Muscle of arm (tissue), 12 donors: ENCODE measurements around the gene RAMP1. TPM values are rescaled to one million over a fixed set of nuclear protein-coding genes. Genes with fewer than 3 reads are reported as not detected.

Source experiments
- DNase-seq: peaks from one replicate; pipeline ENCODE4 v3.0.0-alpha.2; 2013
- polyA plus RNA-seq, 12 donors: library from polyadenylated mRNA; unstranded; fragments of 120-200 nt; gene quantifications; one replicate each; pipeline ENCODE4 v1.2.1, GENCODE V29; 2013; ENCODE audit not compliant: insufficient read length in 12 of 12

Gene RAMP1
- polyA plus RNA-seq, 12 donors: 24.1 to 53.3 (median 33.2) TPM; not detected in 1

DNA sequence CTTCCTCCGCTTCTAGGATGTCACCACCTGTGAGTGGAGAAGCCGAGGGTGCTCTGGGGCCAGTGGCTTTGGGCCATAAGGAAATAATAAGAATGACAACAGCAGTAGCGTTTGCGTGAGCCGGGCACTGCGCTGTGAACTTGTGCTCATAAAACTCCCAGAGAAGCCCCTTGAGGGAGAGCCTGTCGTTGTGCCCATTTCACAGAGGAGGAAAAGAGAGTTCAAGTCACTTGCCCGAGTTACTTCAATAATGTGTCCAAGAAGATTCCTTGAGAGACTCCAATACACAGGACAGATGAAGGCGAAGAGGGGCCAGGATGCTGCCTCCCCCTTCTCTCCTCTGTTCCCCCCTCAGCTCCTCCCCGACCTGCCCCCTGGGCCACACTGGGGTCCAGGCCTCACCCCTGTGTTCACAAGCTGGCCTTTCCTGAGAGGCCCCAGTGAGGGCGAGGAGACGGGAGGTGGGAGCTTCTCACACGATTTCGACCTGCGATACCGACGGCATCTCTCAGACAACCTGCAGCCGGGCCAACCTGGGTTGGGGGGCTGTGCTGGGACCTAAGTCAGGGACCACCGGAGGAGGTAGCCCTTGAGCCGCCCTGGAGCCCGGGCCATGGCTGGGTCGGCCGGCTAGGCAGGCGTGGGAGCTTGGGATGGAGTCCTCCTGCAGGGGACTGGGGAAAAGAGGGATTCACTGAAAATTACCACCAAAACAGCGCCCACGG, 53.9 kb downstream of the RAMP1 start:
- no peak for DNase-seq

DNA sequence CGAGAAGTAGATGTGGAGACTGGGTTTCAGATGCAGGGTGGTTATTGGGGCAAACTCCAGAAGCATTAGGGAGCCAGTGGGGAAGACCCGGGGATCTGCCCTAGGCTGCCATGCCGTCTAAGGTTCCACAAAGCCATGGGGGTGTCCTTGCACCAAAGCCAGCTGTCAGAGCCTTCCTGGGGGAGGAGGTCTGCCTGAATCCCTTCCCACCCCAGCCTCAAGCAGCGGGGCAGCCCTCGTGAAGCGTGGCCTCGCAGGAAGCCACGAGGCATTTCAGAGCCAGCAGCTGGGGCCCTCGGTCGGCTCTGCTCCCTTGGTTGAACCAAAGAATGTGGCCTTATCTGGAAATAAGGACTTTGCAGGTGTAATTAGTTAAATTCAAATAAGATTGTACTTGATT, 56.2 kb downstream of the RAMP1 start:
- DNase-seq: no peak

DNA sequence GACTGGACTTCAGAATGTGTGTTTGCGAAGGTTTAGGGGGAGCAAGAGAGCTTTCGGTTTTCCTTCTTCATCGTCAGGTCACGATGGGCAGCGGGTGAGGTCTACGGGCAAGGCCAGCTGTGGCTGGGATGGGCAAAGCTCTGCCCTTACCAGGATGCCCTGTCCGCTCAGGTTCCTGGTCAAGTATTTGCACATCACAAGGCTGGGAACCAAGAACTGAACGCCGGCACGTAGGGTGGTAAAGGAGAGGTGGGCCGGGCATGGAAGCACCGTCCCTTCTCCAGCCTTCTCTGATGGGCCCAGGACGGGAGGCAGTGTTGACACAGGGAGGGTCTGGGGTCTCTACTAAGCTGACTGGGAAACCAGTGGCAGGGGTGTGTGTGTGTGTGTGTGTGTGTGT, 56.9 kb downstream of the RAMP1 start:
- no peak for DNase-seq

DNA sequence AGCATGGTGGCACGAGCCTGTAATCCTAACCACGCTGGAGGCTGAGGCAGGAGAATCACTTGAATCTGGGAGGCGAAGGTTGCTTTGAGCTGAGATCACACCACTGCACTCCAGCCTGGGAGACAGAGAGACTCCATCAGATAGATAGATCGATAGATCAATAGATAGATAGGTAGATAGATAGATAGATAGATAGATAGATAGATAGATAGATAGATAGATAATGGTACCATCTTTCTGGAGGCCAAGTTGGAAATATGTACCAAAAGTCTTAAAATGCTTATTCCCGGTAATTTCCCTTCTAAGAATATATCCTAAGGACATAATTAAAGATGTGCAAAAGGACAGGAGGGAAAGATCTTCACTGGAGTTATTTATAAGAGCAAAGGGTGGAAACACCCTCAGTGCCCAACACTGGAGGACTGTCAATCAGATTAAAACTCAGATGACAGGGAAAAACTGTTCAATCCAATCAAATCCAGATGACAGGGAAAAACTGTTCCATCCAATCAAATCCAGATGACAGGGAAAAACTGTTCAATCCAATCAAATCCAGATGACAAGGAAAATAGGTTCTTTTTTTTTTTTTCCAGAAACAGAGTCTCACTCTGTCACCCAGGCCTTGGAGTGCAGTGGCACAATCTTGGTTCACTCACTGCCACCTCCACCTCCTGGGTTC, 58.4 kb downstream of the RAMP1 start:
- no peak for DNase-seq

DNA sequence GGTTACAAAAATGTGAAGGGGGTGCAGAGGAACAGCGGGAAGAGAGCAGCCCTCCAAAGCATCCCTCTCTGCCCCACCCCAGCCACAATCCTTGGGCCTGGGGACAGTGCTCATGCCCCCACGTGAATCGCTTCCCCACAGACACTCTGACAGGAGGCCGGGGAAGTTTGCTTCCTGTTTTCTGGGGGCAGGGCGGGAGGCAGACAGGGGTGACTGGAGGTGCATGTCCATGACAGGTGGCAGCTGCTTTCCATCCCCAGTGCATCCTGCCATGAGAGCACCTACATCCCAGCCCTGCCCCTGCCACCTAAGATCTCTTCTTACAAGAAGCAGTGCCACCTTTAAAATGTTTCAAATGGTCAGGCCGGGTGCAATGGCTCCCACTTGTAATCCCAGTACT, 60.2 kb downstream of the RAMP1 start:
- DNase-seq: no peak

DNA sequence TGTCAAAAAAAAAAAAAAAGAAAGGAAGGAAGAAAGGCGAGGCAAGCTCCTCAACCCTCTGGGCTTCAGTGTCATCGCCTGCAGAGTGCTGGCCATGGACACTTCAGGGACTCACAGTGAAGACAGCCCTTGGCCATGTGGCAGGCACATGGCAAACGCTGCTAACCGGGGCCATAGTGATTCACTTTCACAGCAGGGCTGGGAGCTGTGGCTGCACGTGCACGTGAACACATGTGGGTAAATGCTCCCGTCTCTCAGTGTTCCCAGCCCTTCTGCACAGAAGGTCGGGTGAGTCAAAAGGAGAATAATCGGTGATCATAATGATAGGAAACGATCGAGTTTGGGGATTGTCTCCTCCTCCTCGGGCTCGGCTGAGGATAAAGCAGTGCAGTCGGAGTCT, 61.2 kb downstream of the RAMP1 start:
- DNase-seq: no peak

DNA sequence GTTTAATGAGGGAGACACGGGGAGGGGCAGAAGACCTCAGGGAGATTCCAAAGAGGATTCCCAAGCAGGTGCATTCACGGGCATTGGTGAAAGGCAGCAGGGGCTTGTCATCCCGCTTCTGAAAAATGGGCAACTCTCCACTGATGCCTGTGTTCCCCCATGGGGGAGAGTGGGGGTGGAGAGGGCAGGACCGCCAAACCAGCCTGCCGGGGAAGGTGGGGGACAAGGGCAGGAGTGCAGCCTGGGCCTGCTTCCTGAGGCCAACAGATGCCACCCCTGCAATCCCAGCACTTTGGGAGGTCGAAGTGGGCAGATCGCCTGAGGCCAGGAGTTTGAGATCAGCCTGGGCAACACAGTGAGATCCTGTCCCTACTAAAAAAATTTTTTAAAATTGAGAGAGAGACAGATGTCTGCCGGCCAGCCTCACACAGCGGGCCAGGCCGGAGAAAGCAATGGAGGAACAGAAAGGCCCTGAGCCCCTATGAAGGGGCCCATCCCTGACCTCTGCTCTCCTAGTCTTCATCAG, 62.6 kb downstream of the RAMP1 start:
- no peak for DNase-seq

DNA sequence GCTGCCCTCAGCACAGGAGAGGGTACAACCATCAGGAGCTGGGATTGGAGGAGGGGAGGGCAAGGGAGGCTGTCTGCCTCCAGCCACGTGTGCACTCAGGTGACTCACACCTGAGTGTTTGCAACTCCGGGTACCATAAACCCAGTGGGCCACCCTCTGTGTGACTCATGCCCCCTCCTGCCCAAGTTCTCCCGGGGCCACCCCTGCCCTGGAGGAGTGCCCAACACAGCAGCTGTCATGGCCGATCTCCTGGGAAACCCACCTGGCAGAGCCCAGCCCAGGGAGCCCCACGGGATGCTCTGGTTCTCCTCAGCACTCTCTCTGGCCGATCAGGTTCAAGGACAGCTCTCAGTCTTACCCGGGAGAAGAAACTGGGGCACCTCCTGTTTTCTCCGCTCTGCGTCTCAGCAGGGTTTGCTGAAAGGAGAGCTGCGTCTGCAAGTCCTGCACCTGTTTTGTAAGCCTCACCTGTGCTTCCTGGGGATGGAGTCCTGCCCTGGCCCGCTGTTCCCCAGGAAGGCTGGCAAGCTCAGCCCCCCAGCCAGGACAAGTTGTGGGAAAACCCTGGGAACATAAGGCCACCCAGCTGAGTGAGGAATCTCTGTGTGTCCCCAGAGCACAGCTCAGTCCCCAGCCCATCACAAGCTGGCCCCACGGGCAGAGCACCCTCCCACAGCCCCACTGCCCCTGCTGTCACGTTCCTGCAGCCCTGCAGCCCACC, 63.4 kb downstream of the RAMP1 start:
- DNase-seq: no peak

DNA sequence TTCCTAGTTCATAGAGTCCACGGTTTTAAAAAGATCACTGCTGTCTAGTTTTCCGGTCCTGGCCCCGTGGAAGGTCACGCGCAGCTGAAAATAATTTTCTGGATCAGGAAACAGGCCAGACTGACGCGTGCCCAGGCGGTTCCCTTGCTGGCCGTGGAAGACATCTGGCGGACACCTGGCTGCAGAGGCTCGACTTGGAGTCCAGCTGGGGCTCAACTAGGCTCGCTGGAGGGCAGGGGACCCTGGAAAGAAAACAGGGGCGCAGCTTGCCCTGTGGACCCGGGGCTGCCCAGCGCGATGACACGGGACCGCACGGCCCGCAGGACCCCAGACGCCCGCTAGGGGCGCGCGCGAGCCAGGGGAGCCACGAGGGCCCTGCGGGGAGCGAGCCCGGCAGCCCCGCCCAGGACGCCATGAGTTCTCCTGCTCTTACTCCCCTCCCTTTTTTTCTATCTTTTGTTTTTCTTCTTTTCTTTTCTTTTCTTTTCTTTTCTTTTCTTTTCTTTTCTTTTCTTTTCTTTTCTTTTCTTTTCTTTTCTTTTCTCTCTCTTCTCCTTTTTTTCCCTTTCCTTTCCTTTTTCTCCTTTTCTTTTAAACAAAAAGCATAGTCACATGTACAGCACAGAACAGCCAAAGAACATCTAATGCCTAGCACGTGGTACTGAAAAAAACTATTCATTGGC, 64.2 kb downstream of the RAMP1 start:
- peak; percentile 57 for DNase-seq

DNA sequence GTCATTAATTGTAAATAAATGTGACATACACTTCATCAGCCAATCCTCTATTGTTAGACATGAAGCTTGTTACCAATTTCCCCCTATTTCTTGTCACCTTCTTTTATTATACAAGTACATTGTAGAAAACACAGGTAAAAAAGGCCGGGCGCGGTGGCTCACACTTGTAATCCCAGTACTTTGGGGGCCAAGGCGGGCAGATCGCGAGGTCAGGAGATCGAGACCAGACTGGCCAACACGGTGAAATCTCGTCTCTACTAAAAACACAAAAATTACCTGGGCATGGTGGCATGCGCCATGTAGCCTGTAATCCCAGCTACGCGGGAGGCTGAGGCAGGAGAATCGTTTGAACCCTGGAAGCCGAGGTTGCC, 64.7 kb downstream of the RAMP1 start:
- DNase-seq: no peak

DNA sequence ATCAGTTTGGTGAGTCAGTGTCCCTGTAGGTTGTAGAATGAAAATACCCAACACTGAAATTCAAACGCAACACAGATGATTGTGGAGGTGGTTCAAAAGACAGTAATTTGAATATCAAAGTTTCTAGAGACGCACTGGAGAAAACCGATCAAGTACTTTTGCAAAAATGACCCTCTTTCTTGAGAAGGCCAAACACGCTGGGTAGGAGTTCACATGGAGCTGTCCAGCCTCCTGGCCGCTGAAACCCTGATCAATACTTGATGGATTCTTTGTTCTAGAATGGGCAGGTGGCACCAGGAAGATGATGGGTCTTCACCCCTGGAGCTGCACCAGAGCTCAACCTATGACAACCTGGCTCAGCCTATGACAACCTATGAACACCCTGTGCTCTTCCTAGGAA, 67.7 kb downstream of the RAMP1 start:
- DNase-seq: no peak

DNA sequence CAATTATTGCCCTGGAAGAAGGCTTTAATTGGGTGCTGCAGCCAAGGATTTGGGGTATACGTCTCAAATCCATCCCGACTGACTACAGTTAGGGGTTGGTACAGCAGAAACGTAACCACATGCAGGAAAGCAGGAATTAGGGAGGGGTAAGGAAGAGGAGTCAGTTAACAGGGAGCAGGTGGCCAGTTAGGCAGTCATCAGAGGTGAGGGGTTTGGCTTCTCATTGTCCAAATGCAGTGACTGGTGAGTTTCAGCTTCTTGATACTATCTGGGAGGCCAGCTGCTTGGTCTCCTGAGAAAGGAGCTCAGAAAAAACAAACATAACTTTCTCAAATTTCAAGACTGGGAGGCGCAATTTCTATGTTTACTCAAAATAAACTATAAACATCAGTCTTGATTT, 68.6 kb downstream of the RAMP1 start:
- no peak for DNase-seq

DNA sequence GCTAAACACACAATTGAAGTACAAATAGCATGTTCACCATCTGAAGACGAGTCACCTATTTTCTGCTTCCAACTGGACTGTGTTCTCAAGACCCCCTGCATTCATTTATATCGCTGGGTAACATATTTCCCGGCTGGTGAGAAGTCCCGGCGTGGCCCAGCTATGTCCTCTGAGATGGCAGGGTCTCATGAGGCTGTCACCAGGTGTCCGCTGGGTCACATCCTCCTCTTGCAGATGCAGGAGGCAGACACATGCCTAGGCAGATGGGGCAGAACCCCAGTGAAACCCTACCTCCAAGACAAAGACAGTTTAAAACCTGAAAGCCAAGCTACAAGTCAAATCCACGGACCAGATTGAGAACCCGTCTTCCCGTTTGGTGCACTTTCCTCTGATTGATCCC, 70.6 kb downstream of the RAMP1 start:
- DNase-seq: no peak

DNA sequence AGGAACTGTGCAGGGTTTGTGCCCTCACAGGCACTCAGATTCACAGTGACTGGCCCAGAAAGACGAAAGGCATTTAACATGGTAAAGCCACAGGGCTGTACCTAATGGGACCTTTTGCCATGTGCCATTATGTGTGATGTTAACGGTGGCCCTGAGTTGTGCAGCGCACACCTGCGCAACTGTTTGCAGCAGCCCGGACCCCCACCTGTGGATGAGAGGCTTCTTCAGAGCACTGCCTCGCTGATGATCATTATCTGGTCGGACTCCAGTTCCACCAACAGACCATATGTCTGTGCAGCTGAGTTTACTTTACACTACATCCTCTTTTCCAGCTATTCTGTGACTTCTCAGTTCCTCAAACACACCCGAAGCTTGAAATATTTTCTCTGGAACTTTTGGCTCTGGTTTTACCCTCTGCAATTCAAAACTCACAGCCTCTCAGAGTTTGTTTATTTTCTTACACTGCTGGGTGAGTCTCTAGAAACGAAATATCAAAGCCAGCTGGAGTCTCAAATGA, 71.8 kb downstream of the RAMP1 start:
- DNase-seq: peak; percentile 52

DNA sequence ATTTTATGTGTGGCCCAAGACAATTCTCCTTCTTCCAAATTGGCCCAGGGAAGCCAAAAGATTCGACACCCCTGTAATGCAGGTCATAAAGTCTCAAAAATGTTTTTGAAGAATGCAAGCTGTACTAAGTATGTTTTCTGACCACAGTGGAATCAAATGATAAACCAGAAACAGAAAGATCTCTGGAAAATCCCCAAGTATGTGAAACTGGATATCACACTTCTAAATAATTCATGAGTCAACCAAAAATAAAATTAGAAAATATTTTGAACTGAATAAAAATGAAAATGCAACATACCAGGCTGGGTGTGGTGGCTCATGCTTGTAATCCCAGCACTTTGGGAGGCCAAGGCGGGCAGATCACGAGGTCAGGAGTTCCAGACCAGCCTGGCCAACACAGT, 73.3 kb downstream of the RAMP1 start:
- DNase-seq: no peak

DNA sequence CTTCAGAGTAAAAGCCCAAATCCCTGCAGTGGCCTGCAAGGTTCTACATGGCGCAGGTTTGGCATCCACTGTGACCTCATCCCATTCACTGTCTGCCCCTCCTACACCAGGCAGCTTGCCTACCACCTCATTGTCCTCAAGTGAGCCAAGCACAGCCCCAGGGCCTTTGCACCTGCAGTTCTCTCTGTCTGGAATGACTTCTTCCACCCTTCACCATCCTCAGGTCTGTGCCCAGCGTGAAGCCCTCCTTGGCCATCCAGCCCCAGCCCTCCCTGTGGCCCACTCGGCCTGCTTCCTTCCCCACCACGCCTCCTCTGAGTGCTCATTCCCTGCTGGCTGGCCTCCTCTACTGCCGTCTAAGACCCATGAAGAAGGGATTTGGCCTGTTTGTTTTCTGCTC, 74.8 kb downstream of the RAMP1 start:
- no peak for DNase-seq

DNA sequence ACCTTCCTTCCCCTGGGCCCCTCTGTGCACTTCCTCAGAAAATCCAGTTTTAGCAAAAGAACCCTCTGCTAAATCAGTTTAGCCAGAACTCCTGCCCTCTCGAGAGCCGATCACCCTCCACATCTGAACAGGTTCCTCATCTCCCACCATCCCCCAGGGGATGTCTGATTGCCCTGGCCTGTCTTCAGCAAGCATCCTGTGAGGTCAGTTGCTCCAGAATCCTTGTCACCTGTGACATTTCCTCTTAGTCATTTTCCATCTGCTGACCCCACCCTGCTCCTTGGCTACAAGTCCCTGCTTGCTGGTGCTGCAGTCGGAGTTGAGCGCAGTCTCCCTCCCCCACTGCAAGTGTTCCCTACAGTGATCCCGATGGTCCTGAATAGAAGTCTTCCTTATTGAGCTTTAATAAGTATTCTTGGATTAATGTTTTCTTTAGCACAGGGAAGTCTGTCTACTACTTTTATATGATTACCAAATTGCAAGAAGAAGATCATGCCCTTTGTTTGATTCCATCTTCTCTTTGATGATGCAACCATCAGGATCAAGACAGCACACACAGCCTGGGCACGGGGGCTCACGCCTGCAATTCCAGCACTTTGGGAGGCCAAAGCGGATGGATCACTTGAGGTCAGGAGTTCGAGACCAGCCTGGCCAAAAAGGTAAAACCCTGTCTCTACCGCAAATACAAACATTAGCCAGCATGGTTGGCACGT, 76.5 kb downstream of the RAMP1 start:
- DNase-seq: peak; percentile 15

DNA sequence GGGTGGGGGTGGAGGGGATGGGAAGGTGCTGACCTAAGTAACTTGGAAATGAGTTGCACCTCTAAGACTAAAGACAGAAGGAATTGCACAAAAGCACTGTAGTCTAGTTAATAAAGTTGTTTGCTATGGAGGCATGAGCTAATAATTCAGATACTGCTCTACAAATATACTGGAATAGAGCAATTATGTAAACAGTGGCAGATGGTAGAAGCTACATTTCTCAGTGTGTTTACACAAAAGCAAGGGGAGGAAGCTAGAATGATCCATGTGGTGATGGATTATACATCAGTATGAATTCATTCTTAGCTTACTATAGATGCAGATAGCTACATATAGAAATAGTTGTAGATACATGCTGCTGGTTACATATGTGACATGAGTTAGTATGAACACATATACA, 79.8 kb downstream of the RAMP1 start:
- DNase-seq: no peak

DNA sequence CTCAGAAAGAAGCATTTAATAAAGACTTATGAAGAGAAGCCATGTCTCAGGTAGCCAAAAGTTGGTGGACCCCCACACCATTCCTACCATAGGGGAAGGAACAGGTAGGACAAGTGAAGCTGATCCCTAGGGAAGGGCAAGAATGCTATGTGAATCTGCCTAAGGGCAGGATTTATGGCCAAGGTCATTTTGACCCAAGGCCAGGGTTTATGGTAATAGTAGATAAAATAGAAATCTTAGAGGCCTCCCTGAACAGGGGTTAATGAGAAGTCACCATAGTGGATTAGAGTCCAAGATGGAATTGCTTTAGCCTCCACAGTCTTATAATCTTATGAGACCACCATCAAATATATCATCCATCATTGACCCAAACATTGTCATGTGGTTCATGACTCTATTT, 81.4 kb downstream of the RAMP1 start:
- no peak for DNase-seq

DNA sequence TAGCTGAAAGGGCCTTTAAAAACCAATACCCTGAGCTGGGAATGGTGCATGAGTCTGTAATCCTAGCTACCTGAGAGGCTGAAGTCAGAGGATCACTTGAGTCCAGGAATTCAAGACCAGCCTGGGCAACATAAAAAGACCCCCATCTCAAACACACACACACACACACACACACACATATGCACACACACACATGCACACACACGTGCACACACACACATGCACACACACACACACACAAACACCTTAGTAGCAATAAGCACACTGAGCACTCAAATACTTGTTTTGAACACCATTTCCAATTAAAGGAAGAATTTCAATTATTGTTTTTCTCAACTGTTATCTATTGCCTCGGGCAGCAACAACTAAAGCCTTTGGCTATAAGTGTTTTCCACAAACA, 81.8 kb downstream of the RAMP1 start:
- no peak for DNase-seq

DNA sequence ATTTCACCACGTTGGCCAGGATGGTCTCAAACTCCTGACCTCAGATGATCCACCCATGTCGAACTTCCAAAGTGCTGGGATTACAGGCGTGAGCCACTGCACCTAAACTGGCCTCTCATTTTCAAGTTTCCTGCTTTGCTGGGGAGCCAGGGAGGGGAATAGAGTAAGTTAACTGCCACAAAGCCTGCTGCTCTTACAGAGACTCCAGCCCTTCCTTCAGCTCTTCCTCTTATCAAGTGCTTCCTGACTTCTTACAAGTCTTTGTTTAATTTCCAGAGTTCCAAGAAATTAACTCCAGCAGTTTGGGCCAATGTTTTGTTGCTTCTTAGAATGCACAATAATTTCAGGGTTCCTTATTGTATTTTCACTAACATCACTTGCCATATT, 83.1 kb downstream of the RAMP1 start:
- DNase-seq: no peak
